Measurements from ENCODE around the gene RIPK3.
"Not testable (repeated sequence)": the region's sequence is repeated elsewhere in the genome, so short reads cannot be mapped to it uniquely, and the experiment has no call there.

RIPK3 gene

DNA sequence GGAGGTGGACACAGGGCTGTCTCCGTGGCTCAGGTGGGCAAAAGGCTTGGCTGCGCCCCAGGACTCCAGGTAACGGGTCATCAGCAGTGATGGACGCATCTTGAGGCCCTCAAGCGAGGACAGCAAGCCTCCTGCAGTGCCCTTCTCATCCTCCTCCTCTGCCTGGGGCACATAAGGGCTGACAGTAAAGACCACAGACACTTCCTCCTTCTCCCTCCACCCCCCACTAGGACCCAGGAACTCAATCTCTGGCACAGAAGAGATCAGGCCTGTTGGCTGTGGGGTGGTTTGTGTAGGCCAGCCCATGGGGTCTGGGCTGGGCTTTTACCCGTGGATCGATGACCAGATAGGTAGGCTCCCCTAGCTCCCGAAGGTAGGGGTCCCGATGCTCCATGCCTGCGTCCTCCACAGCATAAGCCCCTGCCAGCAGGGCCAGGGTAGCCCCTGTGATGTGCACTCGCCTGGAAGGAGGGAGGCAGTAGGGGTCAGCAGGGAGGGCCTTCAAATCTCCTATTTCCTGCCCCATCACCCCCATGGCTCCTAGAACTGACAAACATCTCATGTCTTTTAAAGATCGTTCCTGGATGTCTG, 10.6 kb downstream of the RIPK3 start:
- Histone ChIP-seq H3K36me3 (ENCODE audit: insufficient read depth, low read depth, low read length) (no peaks in the 10 kb centered on the region), H3K27ac (ENCODE audit: low read length) (no peak overlapping the region), H3K9me3 (ENCODE audit: insufficient read depth, low read depth, low read length) (peaks cover 2% of the 10 kb centered on the region; the same call in 1 of the 2 replicates), H3K27me3 (ENCODE audit: insufficient read depth, low read length) (peaks cover 74% of the 10 kb centered on the region), H3K4me1 (ENCODE audit: insufficient read depth, low read length) (no peaks in the 10 kb centered on the region; the same call in 1 of the 2 replicates), H3K9ac (ENCODE audit: low read depth, low read length) (no peak overlapping the region), H3K4me3 (ENCODE audit: low read length) (no peak overlapping the region)

DNA sequence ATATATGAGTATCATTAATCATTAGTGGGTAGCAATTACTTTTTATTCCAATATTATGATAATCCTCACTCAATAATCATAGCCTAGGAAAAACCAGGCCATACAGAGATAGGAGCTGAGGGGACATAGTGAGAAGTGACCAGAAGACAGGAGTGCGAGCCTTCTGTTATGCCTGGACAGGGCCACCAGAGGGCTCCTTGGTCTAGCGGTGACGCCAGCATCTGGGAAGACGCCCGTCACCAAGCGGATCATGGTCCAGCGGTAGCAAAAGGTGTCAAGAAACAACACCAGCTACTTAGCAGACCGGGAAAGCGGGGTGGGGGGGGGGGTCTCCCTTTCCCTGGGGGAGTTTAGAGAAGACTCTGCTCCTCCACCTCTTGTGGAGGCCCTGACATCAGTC, 11.9 kb downstream of the RIPK3 start:
- H3K27ac ChIP-seq (ENCODE audit: low read length); H3K4me3 ChIP-seq (ENCODE audit: low read length); H3K9ac ChIP-seq (ENCODE audit: low read depth, low read length); H3K36me3 ChIP-seq (ENCODE audit: insufficient read depth, low read depth, low read length); H3K9me3 ChIP-seq (ENCODE audit: insufficient read depth, low read depth, low read length); H3K4me1 ChIP-seq (ENCODE audit: insufficient read depth, low read length): not testable (repeated sequence)
- H3K27me3 ChIP-seq (ENCODE audit: insufficient read depth, low read length), result peaks cover 74% of the 10 kb centered on the region

DNA sequence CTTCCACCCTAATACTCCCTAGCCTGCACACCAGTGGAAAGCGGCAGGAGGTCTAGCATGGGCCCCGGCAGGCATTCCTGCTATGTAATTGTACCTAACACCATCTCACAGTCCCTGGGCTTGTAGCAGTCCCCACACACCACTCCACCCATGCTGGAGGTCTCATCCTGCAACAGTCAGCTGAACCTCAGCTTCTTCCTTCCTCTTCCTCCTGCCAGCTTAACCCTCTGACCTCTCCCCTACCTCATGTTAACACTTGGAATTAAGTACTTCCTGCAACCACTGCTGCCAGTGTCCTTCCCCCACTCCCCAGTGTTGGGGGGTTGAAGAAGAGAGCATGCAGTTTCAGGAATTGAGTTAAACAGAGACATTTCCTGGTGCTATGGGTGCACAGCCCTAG, 12.5 kb downstream of the RIPK3 start:
- H3K36me3 ChIP-seq (ENCODE audit: insufficient read depth, low read depth, low read length), result no peaks in the 10 kb centered on the region
- H3K27ac ChIP-seq (ENCODE audit: low read length), result no peak overlapping the region
- H3K4me1 ChIP-seq (ENCODE audit: insufficient read depth, low read length), result no peaks in the 10 kb centered on the region
- no peaks in the 10 kb centered on the region for H3K9me3 ChIP-seq (ENCODE audit: insufficient read depth, low read depth, low read length)
- H3K9ac ChIP-seq (ENCODE audit: low read depth, low read length), result no peak overlapping the region
- peaks cover 73% of the 10 kb centered on the region for H3K27me3 ChIP-seq (ENCODE audit: insufficient read depth, low read length)
- H3K4me3 ChIP-seq (ENCODE audit: low read length), result no peak overlapping the region

DNA sequence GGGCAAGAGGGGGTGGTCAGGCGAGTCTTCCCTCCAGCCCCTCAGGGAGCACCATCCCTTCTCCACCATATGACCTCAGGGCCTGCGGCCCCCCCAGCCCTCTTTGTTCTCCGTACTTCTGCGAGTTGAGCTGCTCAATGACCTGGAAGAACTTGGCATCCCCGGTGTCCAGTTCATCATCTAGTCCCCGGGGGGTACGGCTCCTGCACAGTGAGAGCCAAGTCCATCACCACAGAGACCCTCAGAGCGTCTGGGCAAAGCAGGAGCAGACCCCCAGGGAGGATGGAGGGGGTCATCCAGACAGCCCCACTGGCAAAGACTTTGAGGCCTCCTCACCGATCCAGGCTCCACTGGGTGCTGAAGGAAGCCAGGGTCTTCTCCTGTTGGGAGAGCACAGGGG, 13.8 kb downstream of the RIPK3 start:
- Histone ChIP-seq H3K36me3 (ENCODE audit: insufficient read depth, low read depth, low read length) (no peaks in the 10 kb centered on the region), H3K4me1 (ENCODE audit: insufficient read depth, low read length) (peaks cover 3% of the 10 kb centered on the region; the same call in 1 of the 2 replicates), H3K4me3 (ENCODE audit: low read length) (no peak overlapping the region), H3K27ac (ENCODE audit: low read length) (no peak overlapping the region), H3K9me3 (ENCODE audit: insufficient read depth, low read depth, low read length) (no peaks in the 10 kb centered on the region), H3K27me3 (ENCODE audit: insufficient read depth, low read length) (peaks cover 68% of the 10 kb centered on the region), H3K9ac (ENCODE audit: low read depth, low read length) (no peak overlapping the region)

DNA sequence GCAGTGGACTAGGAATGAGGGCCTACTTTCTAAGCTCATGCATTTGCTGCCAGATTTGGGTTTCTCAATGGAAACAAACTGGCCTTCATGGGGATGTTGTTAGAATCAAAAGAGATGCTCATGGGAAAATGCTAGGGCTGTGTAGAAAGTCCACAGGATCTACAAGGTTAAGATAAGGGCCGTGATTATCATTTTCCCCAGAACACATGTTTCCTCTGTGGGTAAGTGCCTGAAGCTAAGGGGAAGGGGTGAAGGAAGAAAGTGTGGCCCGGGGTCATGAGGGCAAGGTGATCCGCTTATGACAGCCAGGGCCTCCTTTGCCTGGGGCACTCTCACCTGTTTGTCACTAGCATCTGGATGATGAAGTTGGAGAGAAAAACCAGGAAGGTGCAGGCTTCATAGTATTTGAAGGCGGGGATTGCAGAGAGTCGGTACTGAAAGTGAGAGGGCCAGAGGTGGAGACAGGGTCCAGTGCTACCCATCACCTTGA, 14.7 kb downstream of the RIPK3 start:
- H3K36me3 ChIP-seq (ENCODE audit: insufficient read depth, low read depth, low read length), result no peaks in the 10 kb centered on the region
- H3K9me3 ChIP-seq (ENCODE audit: insufficient read depth, low read depth, low read length), result no peaks in the 10 kb centered on the region
- H3K4me1 ChIP-seq (ENCODE audit: insufficient read depth, low read length), result peaks cover 3% of the 10 kb centered on the region; the same call in 1 of the 2 replicates
- H3K9ac ChIP-seq (ENCODE audit: low read depth, low read length), result no peak overlapping the region
- H3K27me3 ChIP-seq (ENCODE audit: insufficient read depth, low read length), result peaks cover 63% of the 10 kb centered on the region
- no peak overlapping the region for H3K27ac ChIP-seq (ENCODE audit: low read length)
- no peak overlapping the region for H3K4me3 ChIP-seq (ENCODE audit: low read length)

DNA sequence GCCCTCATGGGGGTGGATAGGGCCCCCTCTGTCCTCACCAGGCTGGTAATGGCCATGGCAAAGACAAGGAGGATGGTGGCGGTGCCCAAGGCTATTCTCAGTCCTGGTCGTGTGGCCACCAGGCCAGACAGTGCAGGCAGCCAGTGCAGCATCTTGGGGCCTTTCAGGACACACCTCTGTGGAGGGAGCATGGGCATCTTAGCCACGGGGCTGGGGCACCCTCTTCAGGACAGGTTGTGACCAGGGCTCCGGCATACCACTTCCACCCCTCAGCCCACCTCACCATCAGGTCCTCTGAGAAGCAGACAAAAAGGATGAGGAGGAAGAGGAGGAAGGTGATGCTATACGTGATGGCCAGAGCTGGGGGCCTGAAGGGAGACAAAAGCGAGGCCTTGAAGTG, 15.8 kb downstream of the RIPK3 start:
- Histone ChIP-seq H3K9me3 (ENCODE audit: insufficient read depth, low read depth, low read length) (no peaks in the 10 kb centered on the region), H3K9ac (ENCODE audit: low read depth, low read length) (no peak overlapping the region), H3K4me1 (ENCODE audit: insufficient read depth, low read length) (peaks cover 3% of the 10 kb centered on the region; the same call in 1 of the 2 replicates), H3K36me3 (ENCODE audit: insufficient read depth, low read depth, low read length) (no peaks in the 10 kb centered on the region), H3K27me3 (ENCODE audit: insufficient read depth, low read length) (peaks cover 63% of the 10 kb centered on the region), H3K4me3 (ENCODE audit: low read length) (no peak overlapping the region), H3K27ac (ENCODE audit: low read length) (no peak overlapping the region)

GRCh38 chr14:24323341-24323740, 16.4 kb downstream of the RIPK3 start:
- Histone ChIP-seq H3K9me3 (ENCODE audit: insufficient read depth, low read depth, low read length) (no peaks in the 10 kb centered on the region), H3K4me3 (ENCODE audit: low read length) (no peak overlapping the region), H3K27ac (ENCODE audit: low read length) (no peak overlapping the region), H3K9ac (ENCODE audit: low read depth, low read length) (no peak overlapping the region), H3K27me3 (ENCODE audit: insufficient read depth, low read length) (peaks cover 64% of the 10 kb centered on the region), H3K36me3 (ENCODE audit: insufficient read depth, low read depth, low read length) (no peaks in the 10 kb centered on the region), H3K4me1 (ENCODE audit: insufficient read depth, low read length) (peaks cover 3% of the 10 kb centered on the region; the same call in 1 of the 2 replicates)

DNA sequence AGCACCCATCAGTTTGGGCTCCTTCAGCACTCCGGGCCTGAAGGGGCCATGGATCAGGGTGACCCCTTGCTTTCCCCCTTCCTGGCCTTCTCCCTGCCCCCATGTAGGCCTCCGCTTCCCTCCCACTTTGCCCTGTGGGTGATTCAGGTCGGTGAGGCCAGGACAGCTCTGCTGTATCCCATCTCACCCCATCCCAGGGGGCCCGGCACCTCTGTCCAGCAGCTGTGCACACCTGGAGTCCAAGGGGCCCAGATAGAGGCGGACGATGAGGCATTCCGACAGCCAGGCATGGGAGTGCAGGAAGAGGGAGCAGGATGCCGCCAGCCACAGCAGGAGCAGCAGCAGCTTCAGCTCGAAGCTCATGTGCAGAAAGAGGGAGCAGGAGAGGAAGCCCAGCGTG, 17.1 kb downstream of the RIPK3 start:
- no peaks in the 10 kb centered on the region for H3K36me3 ChIP-seq (ENCODE audit: insufficient read depth, low read depth, low read length)
- H3K9ac ChIP-seq (ENCODE audit: low read depth, low read length), result no peak overlapping the region
- H3K4me1 ChIP-seq (ENCODE audit: insufficient read depth, low read length), result peaks cover 3% of the 10 kb centered on the region; the same call in 1 of the 2 replicates
- H3K4me3 ChIP-seq (ENCODE audit: low read length), result no peak overlapping the region
- peaks cover 71% of the 10 kb centered on the region for H3K27me3 ChIP-seq (ENCODE audit: insufficient read depth, low read length)
- no peaks in the 10 kb centered on the region for H3K9me3 ChIP-seq (ENCODE audit: insufficient read depth, low read depth, low read length)
- H3K27ac ChIP-seq (ENCODE audit: low read length), result no peak overlapping the region

DNA sequence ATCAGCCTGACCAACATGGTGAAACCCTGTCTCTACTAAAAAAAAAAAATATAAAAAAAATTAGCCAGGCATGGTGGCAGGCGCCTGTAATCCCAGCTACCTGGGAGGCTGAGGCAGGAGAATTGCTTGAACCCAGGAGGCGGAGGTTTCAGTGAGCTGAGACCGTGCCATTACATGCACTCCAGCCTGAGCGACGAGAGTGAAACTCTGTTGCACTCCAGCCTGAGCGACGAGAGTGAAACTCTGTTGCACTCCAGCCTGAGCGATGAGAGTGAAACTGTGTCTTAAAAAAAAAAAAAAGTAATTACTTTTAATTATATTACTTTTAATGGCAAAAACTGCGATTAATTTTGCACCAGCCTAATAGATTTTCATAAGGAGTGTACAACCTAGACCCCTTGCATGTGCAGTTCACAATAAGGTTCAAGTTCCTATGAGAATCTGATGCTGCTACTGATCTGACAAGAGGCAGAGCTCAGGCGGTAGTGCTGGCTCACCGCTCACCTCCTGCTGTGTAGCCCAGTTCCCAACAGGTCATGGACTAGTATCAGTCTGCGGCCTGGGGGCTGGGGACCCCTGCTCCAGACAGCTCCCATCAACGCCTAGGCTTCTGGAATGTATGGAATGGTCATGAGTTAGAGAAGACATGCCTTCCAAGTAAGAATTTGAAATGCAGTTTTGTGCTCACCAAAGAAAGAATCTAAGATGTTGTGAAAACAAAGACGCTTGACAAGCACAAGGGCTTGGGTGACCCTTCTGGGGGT, 18.4 kb downstream of the RIPK3 start:
- no peak overlapping the region for H3K9ac ChIP-seq (ENCODE audit: low read depth, low read length)
- no peak overlapping the region for H3K4me3 ChIP-seq (ENCODE audit: low read length)
- H3K9me3 ChIP-seq (ENCODE audit: insufficient read depth, low read depth, low read length), result no peaks in the 10 kb centered on the region
- peaks cover 3% of the 10 kb centered on the region; the same call in 1 of the 2 replicates for H3K4me1 ChIP-seq (ENCODE audit: insufficient read depth, low read length)
- no peak overlapping the region for H3K27ac ChIP-seq (ENCODE audit: low read length)
- peaks cover 83% of the 10 kb centered on the region for H3K27me3 ChIP-seq (ENCODE audit: insufficient read depth, low read length)
- no peaks in the 10 kb centered on the region for H3K36me3 ChIP-seq (ENCODE audit: insufficient read depth, low read depth, low read length)

DNA sequence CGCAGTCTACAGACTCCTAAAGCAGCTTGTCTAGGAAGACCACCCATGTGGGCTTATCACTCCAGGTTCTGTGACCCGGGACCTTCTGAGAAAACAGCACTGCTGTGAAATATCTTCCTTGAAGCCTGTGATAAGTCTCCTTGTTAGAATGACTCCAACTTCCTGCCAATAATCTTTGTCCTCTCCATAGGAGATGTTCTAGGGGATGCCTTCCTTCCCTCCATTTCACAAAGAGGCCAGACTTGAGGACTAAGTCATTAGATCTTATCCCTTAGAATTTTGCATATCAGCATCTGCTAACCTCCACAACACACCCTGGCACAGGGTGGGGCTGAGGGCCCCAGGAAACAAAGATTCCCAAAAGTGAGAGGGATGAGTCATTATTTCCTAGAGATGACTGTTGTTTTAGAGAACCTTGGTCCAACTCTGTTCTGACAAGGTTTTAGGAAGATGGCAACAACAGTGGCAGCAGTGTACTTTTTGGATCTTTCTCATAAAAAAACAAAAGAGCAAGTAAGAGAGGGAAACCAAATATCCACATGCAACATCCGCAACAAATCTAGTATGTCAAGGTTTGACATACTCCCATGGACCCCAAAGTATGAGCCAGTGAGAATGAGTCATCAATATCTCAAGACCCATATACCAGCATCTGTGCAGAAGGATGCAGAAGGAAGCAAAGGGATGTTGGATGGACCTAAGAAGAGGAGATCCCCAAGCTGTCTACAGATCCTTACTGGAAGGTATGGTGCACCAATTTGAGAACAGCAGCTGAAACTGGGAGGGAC, 22.5 kb downstream of the RIPK3 start:
- H3K4me3 ChIP-seq (ENCODE audit: low read length), result no peak overlapping the region
- H3K9ac ChIP-seq (ENCODE audit: low read depth, low read length), result no peak overlapping the region
- peaks cover 50% of the 10 kb centered on the region for H3K27me3 ChIP-seq (ENCODE audit: insufficient read depth, low read length)
- H3K27ac ChIP-seq (ENCODE audit: low read length), result no peak overlapping the region
- H3K9me3 ChIP-seq (ENCODE audit: insufficient read depth, low read depth, low read length), result no peaks in the 10 kb centered on the region
- H3K36me3 ChIP-seq (ENCODE audit: insufficient read depth, low read depth, low read length), result no peaks in the 10 kb centered on the region
- peaks cover 3% of the 10 kb centered on the region; the same call in 1 of the 2 replicates for H3K4me1 ChIP-seq (ENCODE audit: insufficient read depth, low read length)

GRCh38 chr14:24316597-24316950, 23.2 kb downstream of the RIPK3 start:
- H3K9me3 ChIP-seq (ENCODE audit: insufficient read depth, low read depth, low read length), result no peaks in the 10 kb centered on the region
- H3K27ac ChIP-seq (ENCODE audit: low read length), result no peak overlapping the region

More at GRCh38 chr14:24316597-24316950, 23.2 kb downstream of the RIPK3 start:
- Histone ChIP-seq H3K36me3 (ENCODE audit: insufficient read depth, low read depth, low read length) (peaks cover 7% of the 10 kb centered on the region; the same call in 1 of the 2 replicates), H3K27me3 (ENCODE audit: insufficient read depth, low read length) (peaks cover 42% of the 10 kb centered on the region), H3K4me3 (ENCODE audit: low read length) (no peak overlapping the region), H3K9ac (ENCODE audit: low read depth, low read length) (no peak overlapping the region), H3K4me1 (ENCODE audit: insufficient read depth, low read length) (peaks cover under 1% of the 10 kb centered on the region; the same call in 1 of the 2 replicates)
